ENCODE data around the gene TEX38.

DNA sequence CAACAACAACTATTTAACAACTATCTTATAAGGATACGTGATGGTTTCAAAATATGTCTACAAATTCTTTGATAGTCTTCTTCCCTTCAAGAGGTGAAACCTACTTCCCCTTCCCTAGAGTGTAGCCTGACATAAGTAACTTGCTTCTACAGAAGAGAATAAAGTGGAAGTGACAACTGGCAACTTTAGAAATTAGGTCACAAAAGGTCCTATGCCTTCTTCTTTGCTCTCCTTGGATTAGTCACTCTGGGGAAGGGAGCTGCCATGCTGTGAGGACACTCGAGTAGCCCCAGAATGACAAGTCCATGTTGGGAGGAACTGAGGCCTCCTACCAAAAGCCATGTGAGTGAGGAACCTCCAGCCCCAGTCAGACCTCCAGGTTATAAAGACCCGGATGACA lies 28.0 kb downstream of the TEX38 start:
- TF ChIP-seq, protein P1, sequence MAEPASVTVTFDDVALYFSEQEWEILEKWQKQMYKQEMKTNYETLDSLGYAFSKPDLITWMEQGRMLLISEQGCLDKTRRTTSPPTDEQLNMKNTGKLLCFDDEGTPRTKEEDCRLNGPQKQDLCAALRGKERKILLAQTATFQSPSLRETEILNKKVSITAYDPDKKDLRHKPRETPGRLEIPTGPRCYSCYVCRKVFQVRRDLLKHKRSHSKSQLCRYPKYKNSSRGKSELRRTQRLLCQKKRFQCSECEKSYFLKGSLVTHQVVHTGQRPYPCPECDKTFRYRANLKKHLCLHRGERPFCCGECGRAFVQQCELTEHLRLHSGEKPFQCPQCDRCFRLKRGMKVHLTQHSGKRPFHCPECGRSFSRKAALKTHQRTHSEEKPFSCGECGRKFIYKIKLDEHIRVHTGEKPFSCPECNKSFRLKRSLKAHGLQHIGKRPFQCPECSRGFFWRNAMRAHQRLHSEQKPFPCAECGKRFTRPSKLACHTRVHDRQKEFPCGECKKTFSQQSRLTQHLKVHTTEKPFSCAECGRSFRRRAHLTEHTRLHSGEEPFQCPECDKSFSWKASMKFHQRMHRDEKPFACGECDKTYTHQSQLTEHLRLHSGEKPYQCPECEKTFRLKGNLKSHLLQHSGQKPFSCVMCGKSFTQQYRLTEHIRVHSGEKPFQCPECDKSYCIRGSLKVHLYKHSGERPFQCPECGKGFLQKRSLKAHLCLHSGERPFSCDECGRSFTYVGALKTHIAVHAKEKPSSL (CRISPR knock-in tag; conservative IDR thresholded peaks at IDR 0.05) = no peak
- no peak for TF ChIP-seq MAX (CRISPR knock-in tag; IDR thresholded peaks at IDR 0.05)
- TF ChIP-seq CREB1 (CRISPR knock-in tag; IDR thresholded peaks at IDR 0.05) = no peak
- no peak for TF ChIP-seq ZNF263 (CRISPR knock-in tag; IDR thresholded peaks at IDR 0.05; ENCODE audit: low read depth)
- TF ChIP-seq, protein P2, sequence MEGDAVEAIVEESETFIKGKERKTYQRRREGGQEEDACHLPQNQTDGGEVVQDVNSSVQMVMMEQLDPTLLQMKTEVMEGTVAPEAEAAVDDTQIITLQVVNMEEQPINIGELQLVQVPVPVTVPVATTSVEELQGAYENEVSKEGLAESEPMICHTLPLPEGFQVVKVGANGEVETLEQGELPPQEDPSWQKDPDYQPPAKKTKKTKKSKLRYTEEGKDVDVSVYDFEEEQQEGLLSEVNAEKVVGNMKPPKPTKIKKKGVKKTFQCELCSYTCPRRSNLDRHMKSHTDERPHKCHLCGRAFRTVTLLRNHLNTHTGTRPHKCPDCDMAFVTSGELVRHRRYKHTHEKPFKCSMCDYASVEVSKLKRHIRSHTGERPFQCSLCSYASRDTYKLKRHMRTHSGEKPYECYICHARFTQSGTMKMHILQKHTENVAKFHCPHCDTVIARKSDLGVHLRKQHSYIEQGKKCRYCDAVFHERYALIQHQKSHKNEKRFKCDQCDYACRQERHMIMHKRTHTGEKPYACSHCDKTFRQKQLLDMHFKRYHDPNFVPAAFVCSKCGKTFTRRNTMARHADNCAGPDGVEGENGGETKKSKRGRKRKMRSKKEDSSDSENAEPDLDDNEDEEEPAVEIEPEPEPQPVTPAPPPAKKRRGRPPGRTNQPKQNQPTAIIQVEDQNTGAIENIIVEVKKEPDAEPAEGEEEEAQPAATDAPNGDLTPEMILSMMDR (IDR thresholded peaks at IDR 0.05) = no peak
- TF ChIP-seq SP1 (CRISPR knock-in tag; conservative IDR thresholded peaks at IDR 0.05) = no peak

Measured in WTC11 (cell line).